Heart right ventricle (tissue), 16 donors: ENCODE data around the gene SNAPIN. TPM values are rescaled to one million over a fixed set of nuclear protein-coding genes. Genes with fewer than 3 reads are reported as not detected.

Source experiments
- ATAC-seq, 8 donors: fragments of 200-7000 bp; cut with Tn5 transposase; one replicate each; pipeline ENCODE4 v1.9.1; 2020; ENCODE audit warnings: mild to moderate bottlenecking in 8 of 8, moderate library complexity in 8 of 8, moderate number of reproducible peaks in 1 of 8
- DNase-seq, 2 donors: peaks; one replicate each; pipeline ENCODE4 v3.0.0-alpha.2; 2020
- H3K27ac ChIP-seq, 10 donors: fragments of 200-600 bp; sonication (generic) in 2 of 10; one replicate each; pipeline versions ENCODE4 v1.5.0 to v1.8.0; 2020 to 2022; ENCODE audit warnings: mild to moderate bottlenecking in 3 of 10
- H3K27me3 ChIP-seq, 7 donors: fragments of 200-600 bp; one replicate each; pipeline ENCODE4 v1.8.0; 2021 to 2022; ENCODE audit warnings: mild to moderate bottlenecking in 2 of 7
- H3K36me3 ChIP-seq, 9 donors: fragments of 200-600 bp; sonication (generic) in 1 of 9; one replicate each; pipeline versions ENCODE4 v1.5.0 to v1.8.0; 2020 to 2022; ENCODE audit warnings: mild to moderate bottlenecking in 2 of 9
- H3K4me1 ChIP-seq, 9 donors: fragments of 200-600 bp; sonication (generic) in 1 of 9; one replicate each; pipeline versions ENCODE4 v1.5.0 to v1.8.0; 2020 to 2022; ENCODE audit warnings: mild to moderate bottlenecking in 4 of 9
- H3K4me3 ChIP-seq, 10 donors: fragments of 200-600 bp; sonication (generic) in 2 of 10; one replicate each; pipeline versions ENCODE4 v1.5.0 to v1.8.0; 2020 to 2022; ENCODE audit warnings: mild to moderate bottlenecking in 7 of 10, moderate library complexity in 2 of 10
- H3K9me3 ChIP-seq, 11 donors: fragments of 200-600 bp in 10 of 11; sonication (generic) in 2 of 11; one replicate each; pipeline versions ENCODE4 v1.5.0 to v1.8.0; 2013 to 2022; ENCODE audit warnings: mild to moderate bottlenecking in 2 of 11, control low read depth in 1 of 11, moderate library complexity in 1 of 11
- CTCF ChIP-seq, 9 donors: fragments of 200-600 bp; sonication (generic) in 2 of 9; IDR thresholded peaks; one replicate each; pipeline versions ENCODE4 v1.5.0 to v1.8.0; 2021 to 2022; ENCODE audit warnings: antibody characterized with exemption in 9 of 9, mild to moderate bottlenecking in 5 of 9, moderate library complexity in 1 of 9
- WGBS, 2 donors: extraction: QIAGEN DNeasy Blood & Tissue Kit; methylation state at CpG; one replicate each; pipeline ENCODE4 v1.1.7; 2013; ENCODE audit warnings: inconsistent platforms in 1 of 2; 5-methylcytosine and 5-hydroxymethylcytosine counted together
- intact Hi-C, 10 donors: fragments of 100-400 bp; cut with DNase I; formaldehyde crosslinking; loops; one replicate each; pipeline versions ENCODE4 v1.11.1 to v1.14.2; 2022
- polyA plus RNA-seq, 2 donors: library from polyadenylated mRNA; stranded (reverse); fragments of 200-250 nt; gene quantifications; one replicate each; pipeline ENCODE4 v1.2.3, GENCODE V29; 2013
- total RNA-seq, 10 donors: library from RNA; stranded (reverse); fragmentation: NEBNext Ultra II Directional in 3 of 10; extraction: Animal tissue kit (Norgen Biotek cat#: 25700) in 3 of 10; gene quantifications; one replicate each; pipeline versions ENCODE4 v1.2.1 to v1.2.4, GENCODE V29; 2021 to 2023
- donor health status: Arrhythmogenic right ventricular cardiomyopathy.
- donor health status: ischemic (EF 13 %, LVEDD 7.1; RV severe dilation, severe dysfunction).
- donor health status: healthy with polysubstance abuse.
- donor health status: DM: no; HTN: yes; CAD: no.
- donor health status: DM: no; HTN: no; CAD: no.
- donor health status: ischemic (EF 25% LVEDD 6.9; RV normal size, moderate dysfunction).
- donor health status: ischemic (EF 25% LVEDD 5.7; RV mildly dilated, moderate dysfunction).
- donor health status: healthy.
- donor health status: DM: yes; HTN: yes; CAD: no.
- donor health status: Ischemic cardiomyopathy.
- donor health status: ischemic (EF 35%, LVEDD 5.7; RV mildly dilated, moderate dysfunction).
- donor health status: nonischemic (EF 11% LVEDD 7.7; RV severe dilation, severe dysfunction).
- donor health status: DM: yes; HTN: yes; CAD: no.
- donor health status: PGD.
- donor health status: ischemic (EF 29% LVEDD 5.4; RV normal size, mild dysfunction).
- donor health status: nonischemic (EF 23%, LVEDD 6.1; RV moderate dilation, normal function).

The SNAPIN gene
- total and polyA plus RNA-seq, 12 donors, result 38.6 to 83.3 (median 71.2) TPM

GRCh38 chr1:153685544-153686340 lies 27.2 kb downstream of the SNAPIN start:
- Histone ChIP-seq H3K4me3 (no peak overlapping the region), H3K36me3 (peaks cover 0 to 84% (median 3%) of the 10 kb centered on the region in 9 donors), H3K27ac (no peak overlapping the region), H3K27me3 (peaks cover 0 to 6% (median 0%) of the 10 kb centered on the region in 7 donors), H3K9me3 (no peaks in the 10 kb centered on the region), H3K4me1 (no peaks in the 10 kb centered on the region)
- DNase-seq, result no peak
- WGBS, 2 donors, result 84 to 87% methylated on average over 11 of the region's 11 CpGs
- intact Hi-C loops, result no loop called here
- TF ChIP-seq CTCF (IDR thresholded peaks at IDR 0.05), result no peak
- no peak for ATAC-seq

- DNase-seq (no peak), ATAC-seq (no peak)
- Histone ChIP-seq H3K27me3 (no peaks in the 10 kb centered on the region), H3K36me3 (peaks cover 0 to 92% (median 3%) of the 10 kb centered on the region in 9 donors), H3K4me3 (no peak overlapping the region), H3K9me3 (no peaks in the 10 kb centered on the region), H3K4me1 (no peaks in the 10 kb centered on the region), H3K27ac (no peak overlapping the region)
- WGBS, 2 donors, result 91 to 92% methylated on average over 16 of the region's 16 CpGs
- TF ChIP-seq CTCF (IDR thresholded peaks at IDR 0.05), result no peak
- intact Hi-C loops, result no loop called here
These were observed 29.0 kb downstream of the SNAPIN start for GRCh38 chr1:153687346-153688125.

- DNase-seq, result no peak
- no peak overlapping the region for H3K4me3 ChIP-seq
- H3K4me1 ChIP-seq, result no peaks in the 10 kb centered on the region
- no peaks in the 10 kb centered on the region for H3K9me3 ChIP-seq
- no peaks in the 10 kb centered on the region for H3K27me3 ChIP-seq
- WGBS, 2 donors, result 79 to 87% methylated on average over 7 of the region's 7 CpGs
- no peak for TF ChIP-seq CTCF (IDR thresholded peaks at IDR 0.05)
- intact Hi-C loops, result no loop called here
- ATAC-seq, result no peak
- no peak overlapping the region for H3K27ac ChIP-seq
- H3K36me3 ChIP-seq, result peaks cover 0 to 91% (median 0%) of the 10 kb centered on the region in 9 donors
These were observed 29.8 kb downstream of the SNAPIN start for GRCh38 chr1:153688276-153688675.

- intact Hi-C loops, result no loop called here
- Histone ChIP-seq H3K27me3 (no peaks in the 10 kb centered on the region), H3K9me3 (no peaks in the 10 kb centered on the region), H3K36me3 (peaks cover 0 to 88% (median 0%) of the 10 kb centered on the region in 9 donors), H3K27ac (no peak overlapping the region), H3K4me3 (no peak overlapping the region), H3K4me1 (no peaks in the 10 kb centered on the region)
- ATAC-seq (no peak), DNase-seq (no peak)
- WGBS, 2 donors, result 89 to 91% methylated on average over 18 of the region's 18 CpGs
- TF ChIP-seq CTCF (IDR thresholded peaks at IDR 0.05), result no peak
These were observed 30.3 kb downstream of the SNAPIN start for GRCh38 chr1:153688736-153689328.
